HG03442 (cell line): ENCODE measurements around the gene TSGA10IP.

Experiments
- ATAC-seq: cut with Tn5 transposase; IDR thresholded peaks from one replicate; pipeline ENCODE4 v1.9.1; 2021; ENCODE audit warnings: mild to moderate bottlenecking, moderate library complexity; ENCODE audit not compliant: unreplicated experiment

TSGA10IP gene

DNA sequence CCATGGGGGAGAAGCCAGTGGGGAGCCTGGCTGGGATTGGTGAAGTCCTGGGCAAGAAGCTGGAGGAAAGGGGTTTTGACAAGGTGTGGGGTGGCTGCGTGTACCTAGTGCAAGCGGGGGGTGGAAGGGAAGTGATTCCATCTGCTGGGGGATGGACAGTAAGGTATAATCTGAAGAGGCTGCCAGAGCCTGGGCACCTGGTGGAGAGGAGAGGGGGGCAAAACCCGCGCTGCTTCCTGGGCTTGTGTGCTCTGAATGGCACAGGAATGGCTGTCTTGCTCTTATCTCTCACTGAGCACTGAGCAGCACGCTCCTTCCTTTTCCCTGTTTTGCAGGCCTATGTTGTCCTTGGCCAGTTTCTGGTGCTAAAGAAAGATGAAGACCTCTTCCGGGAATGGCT lies 58.0 kb downstream of the TSGA10IP start:
- ATAC-seq: no peak

DNA sequence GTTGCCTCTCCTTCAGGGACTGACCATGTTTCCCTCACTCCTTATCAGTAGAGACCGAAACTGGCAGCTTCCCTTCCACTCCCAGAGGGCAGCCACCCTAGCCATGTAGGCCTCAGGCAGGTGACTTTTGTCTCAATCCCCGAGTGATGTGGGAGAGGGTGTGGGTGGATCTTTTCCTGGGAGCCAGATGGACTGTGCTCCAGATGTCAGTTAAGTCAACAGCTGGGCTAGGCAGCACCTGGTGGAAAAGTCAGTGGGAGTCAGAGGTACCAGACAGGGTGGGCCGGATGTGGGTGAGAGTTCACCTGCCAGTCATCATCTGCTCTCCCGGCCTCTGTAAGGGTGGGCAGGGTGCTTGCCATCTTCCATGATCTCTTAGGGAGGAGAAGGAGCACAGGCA lies 58.9 kb downstream of the TSGA10IP start:
- no peak for ATAC-seq

DNA sequence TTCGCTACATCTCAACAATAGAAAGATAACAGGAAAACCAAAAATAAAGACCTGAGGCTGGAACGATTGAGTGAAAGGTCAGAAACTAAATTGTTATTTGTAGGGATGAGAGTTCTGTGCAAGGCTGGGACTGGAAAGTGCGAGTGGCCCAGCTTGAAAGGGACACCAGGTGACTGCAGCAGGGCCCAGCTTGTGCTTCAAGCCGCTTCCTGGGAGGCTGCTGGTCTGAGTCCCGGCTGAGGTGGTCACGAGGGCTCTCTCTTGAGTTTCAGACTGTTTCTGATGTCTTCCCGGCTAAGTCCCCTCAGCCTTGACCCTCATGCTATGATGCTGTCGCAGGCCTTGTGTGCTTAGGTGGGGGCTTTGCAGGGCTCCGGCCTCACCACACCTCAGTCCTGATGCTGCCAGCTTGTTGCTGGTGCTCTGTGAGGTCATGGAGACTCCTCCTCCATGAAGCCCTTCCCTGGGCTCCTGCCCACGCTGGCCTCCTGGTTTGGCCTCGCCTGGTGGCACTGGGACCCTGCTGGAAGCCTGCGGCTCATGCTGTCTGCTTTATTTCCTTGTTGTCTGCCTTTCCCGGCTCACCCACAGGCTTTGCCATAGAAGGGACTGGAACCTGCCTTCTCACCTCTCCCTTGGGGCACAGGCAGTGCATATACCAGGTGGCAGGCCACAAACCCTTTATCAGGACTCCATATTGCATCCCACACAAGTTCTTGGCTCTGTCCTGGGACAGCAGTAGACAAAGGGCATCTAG lies 61.0 kb downstream of the TSGA10IP start:
- ATAC-seq: no peak

DNA sequence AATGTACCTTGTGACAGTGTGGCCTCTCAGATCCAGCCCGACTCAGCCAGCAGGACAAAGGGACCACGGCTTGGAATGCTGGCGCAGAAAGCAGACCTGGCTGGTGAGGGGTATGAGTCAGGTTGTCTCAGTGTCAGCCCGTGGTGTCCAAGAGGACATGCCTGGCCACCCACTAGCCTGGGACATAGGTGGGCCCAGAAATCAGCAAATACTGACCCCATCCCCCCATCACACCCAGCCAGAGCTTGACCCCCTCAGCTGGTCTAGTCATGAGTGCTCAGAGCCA lies 61.6 kb downstream of the TSGA10IP start:
- no peak for ATAC-seq

DNA sequence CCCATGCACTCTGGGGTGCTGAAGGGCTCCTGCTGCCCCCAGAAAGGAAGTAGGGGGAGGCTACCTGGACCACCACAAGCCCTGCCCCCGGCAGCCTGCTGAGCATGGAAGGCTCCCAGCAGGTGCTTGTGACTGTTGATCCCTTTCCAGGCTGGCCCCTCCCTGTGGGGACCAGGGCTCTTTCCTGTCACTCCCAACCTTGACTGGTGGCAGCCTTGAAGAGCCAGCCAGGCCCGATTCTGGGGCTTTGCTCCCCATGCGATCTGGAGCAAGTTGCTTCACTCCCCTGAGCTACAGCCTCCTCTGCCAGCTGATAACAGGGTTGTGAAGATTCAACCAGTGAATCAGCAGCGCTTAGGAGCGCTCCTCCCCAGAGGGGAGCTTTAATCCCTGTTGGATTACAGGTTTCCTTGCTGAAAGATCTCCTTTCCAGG lies 61.9 kb downstream of the TSGA10IP start:
- no peak for ATAC-seq

DNA sequence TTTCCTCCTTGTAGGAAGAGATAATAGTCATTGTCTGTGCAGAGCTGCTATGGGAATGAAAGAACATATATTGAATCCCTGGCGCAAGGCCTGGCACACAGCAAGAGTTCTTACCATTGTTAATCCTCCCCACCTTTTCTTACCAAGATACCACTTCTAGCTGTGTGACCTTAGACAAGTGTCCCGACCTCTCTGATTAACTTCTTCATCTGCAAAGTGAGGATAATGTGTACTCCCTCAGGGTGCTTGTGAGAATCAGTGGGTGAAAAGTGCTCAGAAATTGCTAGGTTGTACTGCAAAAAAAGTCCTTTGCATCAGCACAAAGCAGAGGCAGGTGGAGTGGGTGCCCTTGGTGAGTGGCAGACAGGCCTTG lies 62.8 kb downstream of the TSGA10IP start:
- ATAC-seq: no peak

DNA sequence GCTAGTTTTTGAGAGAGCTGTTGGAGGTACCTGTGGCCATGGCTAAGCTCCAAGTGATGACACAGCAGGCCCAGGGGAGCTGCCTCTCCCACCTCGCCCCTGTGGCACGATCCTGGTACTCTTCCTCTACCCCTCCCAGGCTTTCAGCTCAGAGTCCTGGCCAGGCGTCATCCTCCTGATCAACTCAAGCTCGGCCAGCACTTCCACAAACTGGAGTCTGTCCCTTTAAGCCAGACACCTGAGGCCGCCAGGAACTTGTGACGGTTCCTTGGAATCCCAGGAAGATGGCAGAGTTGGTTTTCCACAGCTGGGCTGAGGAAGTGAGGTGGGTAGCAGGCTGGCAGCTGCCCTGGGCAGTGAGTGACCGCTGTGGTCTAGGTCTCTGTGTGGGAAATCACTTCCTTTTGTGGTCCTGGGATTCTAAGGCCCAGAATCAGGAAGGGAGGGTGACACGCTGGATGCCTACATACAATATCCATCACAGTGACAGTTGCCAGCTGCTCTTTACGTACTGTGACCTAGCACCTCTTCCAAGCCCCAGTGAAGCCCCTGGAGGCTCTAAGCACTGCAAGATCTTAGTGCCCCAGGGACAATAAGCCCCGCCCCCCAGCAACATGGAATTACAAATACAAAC lies 63.3 kb downstream of the TSGA10IP start:
- no peak for ATAC-seq
